Brain microvascular endothelial cell (primary cell): ENCODE measurements around the gene HCN2.
A peak's percentile ranks its signal among the peaks of the same experiment; 100 is the strongest.
"Not testable (repeated sequence)": the region's sequence is repeated elsewhere in the genome, so short reads cannot be mapped to it uniquely, and the experiment has no call there.

Experiments used
- DNase-seq: peaks from one replicate; pipeline ENCODE4 v3.0.0-alpha.2; 2020
- H3K27ac ChIP-seq: fragments of 250-450 bp; sonication (Bioruptor Pico); 2 replicates; pipeline ENCODE4 v1.5.1; 2020; ENCODE audit warnings: mild to moderate bottlenecking, moderate library complexity
- H3K27me3 ChIP-seq: fragments of 250-450 bp; sonication (Bioruptor Pico); replicated peaks from 2 replicates; pipeline ENCODE4 v1.5.1; 2020; ENCODE audit warnings: mild to moderate bottlenecking
- H3K36me3 ChIP-seq: fragments of 250-450 bp; sonication (Bioruptor Pico); replicated peaks from 2 replicates; pipeline ENCODE4 v1.5.1; 2020; ENCODE audit warnings: mild to moderate bottlenecking
- H3K4me3 ChIP-seq: 2 replicates; pipeline ENCODE4 v1.5.1; 2011; ENCODE audit warnings: low read depth, mild to moderate bottlenecking, control low read depth, low read length, moderate library complexity
- in situ Hi-C: cut with HindIII; loops from 2 replicates; pipeline ENCODE4 v1.10.0; 2017; ENCODE audit warnings: low sequenced_read_pairs, low pct_ligation_motif_present
- TF ChIP-seq, protein P1 (sequence below): IDR thresholded peaks from 2 replicates; pipeline ENCODE4 v1.5.1; 2011; ENCODE audit warnings: low read depth, mild to moderate bottlenecking, moderate library complexity, low read length, control low read depth, inconsistent platforms; ENCODE audit errors: missing control alignments

The HCN2 gene

DNA sequence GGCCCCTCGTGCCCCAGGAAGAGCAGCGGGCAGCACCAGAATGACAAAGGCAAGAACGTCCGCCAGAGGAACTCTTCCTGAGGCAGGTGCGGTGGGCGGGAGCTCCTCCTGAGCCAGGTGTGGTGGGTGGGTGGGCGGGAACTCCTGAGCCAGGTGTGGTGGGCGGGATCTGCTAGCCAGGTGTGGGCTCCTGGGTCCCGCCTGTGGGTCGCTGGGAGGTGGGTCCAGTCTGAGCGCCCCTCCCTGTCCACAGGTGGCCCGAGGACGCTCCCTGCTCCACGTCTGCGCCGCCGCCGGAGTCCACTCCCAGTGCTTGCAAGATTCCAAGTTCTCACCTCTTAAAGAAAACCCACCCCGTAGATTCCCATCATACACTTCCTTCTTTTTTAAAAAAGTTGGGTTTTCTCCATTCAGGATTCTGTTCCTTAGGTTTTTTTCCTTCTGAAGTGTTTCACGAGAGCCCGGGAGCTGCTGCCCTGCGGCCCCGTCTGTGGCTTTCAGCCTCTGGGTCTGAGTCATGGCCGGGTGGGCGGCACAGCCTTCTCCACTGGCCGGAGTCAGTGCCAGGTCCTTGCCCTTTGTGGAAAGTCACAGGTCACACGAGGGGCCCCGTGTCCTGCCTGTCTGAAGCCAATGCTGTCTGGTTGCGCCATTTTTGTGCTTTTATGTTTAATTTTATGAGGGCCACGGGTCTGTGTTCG is 7.0 kb upstream of the HCN2 start:
- Histone ChIP-seq H3K36me3 (peaks cover 31% of the 10 kb centered on the region), H3K27ac (no peak overlapping the region), H3K4me3 (no peak overlapping the region), H3K27me3 (no peaks in the 10 kb centered on the region)
- no peak for DNase-seq
- in situ Hi-C loops: no loop called here
- TF ChIP-seq, protein P1, sequence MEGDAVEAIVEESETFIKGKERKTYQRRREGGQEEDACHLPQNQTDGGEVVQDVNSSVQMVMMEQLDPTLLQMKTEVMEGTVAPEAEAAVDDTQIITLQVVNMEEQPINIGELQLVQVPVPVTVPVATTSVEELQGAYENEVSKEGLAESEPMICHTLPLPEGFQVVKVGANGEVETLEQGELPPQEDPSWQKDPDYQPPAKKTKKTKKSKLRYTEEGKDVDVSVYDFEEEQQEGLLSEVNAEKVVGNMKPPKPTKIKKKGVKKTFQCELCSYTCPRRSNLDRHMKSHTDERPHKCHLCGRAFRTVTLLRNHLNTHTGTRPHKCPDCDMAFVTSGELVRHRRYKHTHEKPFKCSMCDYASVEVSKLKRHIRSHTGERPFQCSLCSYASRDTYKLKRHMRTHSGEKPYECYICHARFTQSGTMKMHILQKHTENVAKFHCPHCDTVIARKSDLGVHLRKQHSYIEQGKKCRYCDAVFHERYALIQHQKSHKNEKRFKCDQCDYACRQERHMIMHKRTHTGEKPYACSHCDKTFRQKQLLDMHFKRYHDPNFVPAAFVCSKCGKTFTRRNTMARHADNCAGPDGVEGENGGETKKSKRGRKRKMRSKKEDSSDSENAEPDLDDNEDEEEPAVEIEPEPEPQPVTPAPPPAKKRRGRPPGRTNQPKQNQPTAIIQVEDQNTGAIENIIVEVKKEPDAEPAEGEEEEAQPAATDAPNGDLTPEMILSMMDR: no peak

DNA sequence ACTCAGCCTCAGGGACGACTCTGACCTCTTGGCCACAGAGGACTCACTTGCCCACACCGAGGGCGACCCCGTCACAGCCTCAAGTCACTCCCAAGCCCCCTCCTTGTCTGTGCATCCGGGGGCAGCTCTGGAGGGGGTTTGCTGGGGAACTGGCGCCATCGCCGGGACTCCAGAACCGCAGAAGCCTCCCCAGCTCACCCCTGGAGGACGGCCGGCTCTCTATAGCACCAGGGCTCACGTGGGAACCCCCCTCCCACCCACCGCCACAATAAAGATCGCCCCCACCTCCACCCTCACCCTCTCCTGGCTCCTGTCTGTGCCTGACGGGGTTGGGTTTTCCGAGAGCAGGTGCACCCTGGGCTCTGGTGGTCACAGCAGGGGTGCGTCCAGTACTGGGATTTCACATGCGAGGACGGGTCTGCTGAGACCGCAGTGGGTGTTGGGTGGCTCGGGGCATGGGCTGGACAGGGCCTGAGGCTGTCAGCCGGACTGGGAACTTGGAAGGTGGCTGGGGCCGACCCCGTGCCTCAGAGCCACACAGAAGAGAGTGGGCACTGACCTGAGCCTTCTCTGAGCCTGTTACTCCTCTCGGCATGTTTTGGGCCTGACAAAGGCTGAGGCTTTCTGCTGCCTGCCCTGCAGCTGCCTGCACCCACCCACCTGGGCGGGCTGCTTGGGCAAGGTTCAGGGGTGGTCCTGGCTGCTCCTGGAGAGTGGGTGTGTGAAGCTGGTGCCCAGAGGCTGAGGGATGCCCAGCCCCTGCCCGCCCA is 6.3 kb upstream of the HCN2 start:
- TF ChIP-seq, protein P1: no peak
- no peaks in the 10 kb centered on the region for H3K27me3 ChIP-seq
- H3K4me3 ChIP-seq: no peak overlapping the region
- DNase-seq: no peak
- no peak overlapping the region for H3K27ac ChIP-seq
- H3K36me3 ChIP-seq: peaks cover 27% of the 10 kb centered on the region
- in situ Hi-C loops: no loop called here

DNA sequence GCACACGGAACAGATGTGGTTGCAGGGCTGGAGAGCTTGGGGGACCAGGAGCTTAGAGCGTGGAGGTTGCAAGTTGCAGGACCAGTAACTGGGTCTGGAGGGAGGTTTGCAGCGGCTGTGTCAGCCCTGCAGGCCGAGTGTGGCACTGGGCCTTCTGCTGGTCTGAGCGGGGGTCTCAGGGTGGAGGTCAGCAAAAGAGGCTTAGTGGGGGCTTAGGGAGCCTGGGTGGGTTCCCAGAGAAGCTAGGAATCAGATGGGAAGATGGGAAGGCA is 5.8 kb upstream of the HCN2 start:
- peaks cover 27% of the 10 kb centered on the region for H3K36me3 ChIP-seq
- DNase-seq: no peak

DNA sequence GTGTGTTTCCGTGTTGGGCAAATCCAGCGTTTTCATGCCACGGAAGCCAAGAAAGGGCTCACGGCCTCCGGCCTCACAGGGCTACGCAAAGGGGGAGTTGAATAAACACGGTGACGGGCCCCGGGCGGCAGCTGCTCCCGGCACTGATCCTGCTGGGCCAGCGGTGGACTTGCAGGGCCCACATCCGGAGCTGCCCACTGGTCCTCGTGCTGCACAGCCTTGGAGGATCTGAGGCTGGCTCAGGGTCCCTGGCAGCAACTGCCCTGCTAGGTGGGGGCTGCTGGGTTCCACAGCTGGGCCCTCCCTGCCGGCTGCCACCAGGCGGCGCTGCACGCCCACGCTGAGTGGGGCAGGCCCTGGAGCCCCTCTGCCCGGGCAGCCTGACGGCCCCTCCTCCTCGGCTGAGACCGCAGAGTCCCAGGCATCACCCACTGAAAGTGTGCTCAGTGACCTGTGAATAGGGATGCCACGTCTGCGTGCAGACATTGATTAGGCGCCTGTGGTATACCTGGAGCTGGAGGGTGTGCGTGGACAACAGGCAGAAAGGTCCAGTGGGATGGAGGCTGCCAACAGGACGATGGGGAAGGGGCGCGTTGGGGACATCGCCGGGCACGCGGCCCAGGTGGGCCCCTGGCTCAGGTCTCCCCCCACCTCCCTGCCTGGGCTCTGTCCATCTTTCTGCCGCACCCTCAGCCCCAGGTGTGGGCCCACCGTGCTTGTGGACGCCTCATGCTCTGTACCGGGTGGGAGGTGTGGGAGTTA is 5.3 kb upstream of the HCN2 start:
- Histone ChIP-seq H3K36me3 (peaks cover 24% of the 10 kb centered on the region), H3K4me3 (no peak overlapping the region), H3K27ac (no peak overlapping the region), H3K27me3 (no peaks in the 10 kb centered on the region)
- in situ Hi-C loops: no loop called here
- DNase-seq: no peak
- TF ChIP-seq, protein P1: peak; percentile 80

More for the DNA sequence above, 5.8 kb upstream of the HCN2 start:
- Histone ChIP-seq H3K4me3 (no peak overlapping the region), H3K27ac (no peak overlapping the region), H3K27me3 (no peaks in the 10 kb centered on the region)
- in situ Hi-C loops: no loop called here
- TF ChIP-seq, protein P1: no peak

DNA sequence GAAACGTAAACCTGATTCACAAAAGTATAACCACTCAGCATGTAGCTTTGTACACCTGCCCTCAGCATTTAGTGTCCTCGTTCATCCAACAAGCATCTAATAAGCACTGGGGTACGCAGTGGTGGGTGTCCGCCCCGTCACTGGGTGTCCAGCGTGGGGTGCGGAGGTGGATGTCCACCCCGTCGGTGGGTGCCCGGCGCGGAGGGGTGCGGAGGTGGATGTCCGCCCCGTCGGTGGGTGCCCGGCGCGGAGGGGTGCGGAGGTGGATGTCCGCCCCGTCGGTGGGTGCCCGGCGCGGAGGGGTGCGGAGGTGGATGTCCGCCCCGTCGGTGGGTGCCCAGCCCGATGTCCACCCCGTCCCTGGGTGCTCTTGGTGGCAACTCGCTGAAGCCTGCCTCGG is 4.5 kb upstream of the HCN2 start:
- H3K4me3 ChIP-seq, in situ Hi-C loops, DNase-seq, H3K27ac ChIP-seq, H3K27me3 ChIP-seq: not testable (repeated sequence)
- peaks cover 17% of the 10 kb centered on the region for H3K36me3 ChIP-seq

DNA sequence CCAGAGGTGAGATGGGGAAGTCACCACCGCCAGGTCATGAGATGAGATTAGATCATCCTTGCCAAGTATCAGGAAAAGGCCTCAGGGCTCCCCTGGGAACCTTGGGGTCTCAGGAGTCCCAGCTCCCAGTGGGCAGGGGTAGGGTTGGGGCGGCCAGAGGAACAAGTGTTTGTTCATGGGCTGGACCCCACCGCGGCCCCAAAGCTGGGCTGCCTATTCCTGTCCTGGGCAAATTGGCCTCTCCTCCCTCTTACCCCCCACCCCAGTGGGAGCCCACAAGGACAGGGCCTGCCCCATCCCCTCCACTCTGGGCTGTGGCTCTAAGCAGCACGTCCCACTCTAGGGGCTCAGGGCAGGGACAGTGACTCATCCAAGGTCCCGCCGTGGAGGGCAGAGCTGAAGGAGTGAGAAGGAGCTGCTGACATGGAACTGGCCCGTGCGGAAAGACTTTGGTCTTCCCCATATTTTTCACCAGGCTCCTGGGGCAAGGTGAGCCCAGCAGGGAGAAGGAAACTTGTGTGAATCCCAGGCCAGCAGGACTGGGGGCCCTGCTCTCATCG is 4.0 kb upstream of the HCN2 start:
- no peak overlapping the region for H3K4me3 ChIP-seq
- no peak for DNase-seq
- TF ChIP-seq, protein P1: no peak
- peaks cover 13% of the 10 kb centered on the region for H3K36me3 ChIP-seq
- no peaks in the 10 kb centered on the region for H3K27me3 ChIP-seq
- no peak overlapping the region for H3K27ac ChIP-seq
- in situ Hi-C loops: no loop called here
